GM19455 (cell line): ENCODE results near the gene TSPAN33.

Experiments
- ATAC-seq: cut with Tn5 transposase; IDR thresholded peaks from one replicate; pipeline ENCODE4 v1.9.1; 2021; ENCODE audit not compliant: unreplicated experiment

TSPAN33 gene

DNA sequence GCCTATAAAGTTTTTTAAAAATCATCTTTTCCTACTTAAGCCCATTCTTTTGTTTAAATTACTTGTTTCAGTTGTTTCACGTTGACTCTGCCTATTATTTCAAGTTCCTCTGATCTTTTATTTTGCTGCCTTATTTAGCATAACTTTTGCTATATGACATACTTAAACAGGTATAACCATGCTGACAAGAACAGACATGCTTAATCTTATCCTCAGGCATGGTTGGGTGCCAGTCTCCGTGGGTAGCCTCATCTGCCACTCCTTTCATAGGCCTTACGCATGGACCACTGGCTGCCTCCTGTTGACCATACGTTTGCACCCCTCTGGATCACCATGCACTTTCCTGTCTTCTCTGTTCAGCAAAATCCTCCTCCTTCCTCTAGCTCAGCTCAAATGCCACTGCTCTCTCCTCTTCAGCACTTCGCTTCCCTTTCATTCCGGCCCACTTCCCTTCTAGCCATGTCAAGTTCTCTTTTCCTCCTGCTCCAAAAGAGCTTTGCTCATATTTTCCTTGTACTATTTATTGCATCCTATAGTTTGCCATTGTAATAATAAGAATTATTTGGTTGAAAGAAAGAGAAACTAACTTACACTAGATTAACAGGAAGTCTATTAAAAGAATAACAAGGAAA lies 10.0 kb upstream of the TSPAN33 start:
- no peak for ATAC-seq

DNA sequence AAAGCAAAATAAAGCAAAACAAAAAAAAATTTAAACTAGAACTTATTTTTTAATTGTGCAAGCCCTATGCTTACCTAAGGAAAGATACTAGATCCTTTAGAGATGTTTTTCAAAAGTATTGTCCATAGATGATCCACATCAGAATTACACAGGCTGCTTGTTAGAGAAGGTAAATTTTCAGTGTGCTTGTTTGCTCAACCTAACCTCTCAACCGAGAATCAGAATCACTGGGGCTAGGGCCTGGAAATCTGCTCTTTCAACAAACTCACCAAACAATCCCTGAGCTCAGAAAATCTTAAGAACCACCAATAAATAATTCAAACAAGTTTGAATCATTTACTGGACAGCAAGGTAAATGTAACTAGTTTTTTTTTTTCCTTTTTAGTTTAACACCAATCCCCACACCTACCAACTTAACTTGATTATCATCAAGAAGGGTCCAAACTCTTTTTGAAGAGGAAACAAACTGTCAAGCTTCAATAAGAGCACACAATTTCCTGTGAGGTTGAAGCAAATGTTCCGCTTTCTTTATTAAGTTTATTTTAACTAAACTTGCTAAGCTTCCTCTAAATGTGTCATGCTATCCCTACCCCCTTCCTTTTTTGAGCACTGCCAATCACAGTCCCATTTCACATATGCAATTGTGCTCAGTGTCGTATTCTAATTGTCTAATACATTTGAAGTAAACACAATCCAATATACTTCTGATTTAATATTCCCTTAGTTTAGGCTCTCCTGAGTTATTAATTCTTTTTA lies 7.4 kb upstream of the TSPAN33 start:
- ATAC-seq = no peak

- ATAC-seq = no peak
These were observed 798 bp upstream of the TSPAN33 start for GRCh38 chr7:129143724-129144094.

- ATAC-seq = peak; percentile 5
These were observed 544 bp downstream of the TSPAN33 start for GRCh38 chr7:129144834-129145668.

- ATAC-seq = peak; percentile 39
These were observed 1.9 kb downstream of the TSPAN33 start for GRCh38 chr7:129146237-129146979.

DNA sequence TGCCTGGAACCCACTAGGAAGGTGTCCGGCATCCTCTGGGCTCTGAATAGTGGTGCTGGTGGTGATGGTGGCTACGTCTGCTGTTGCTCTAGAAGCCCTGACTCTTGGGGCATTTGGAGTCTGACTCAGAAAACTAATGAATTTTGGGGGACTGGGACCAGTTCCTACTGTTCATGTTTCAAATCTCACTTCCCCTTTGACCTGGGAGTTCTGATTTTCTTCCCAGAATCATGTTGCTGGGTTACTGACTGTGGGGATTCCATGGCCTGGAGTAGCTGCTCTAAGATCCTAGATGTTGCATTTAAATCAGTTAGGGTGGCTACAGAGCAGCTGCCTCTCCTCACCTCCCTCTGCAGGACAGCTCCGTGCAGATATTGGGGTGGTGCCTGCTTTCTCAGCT lies 3.2 kb downstream of the TSPAN33 start:
- ATAC-seq = no peak

GRCh38 chr7:129149511-129149910 lies 5.0 kb downstream of the TSPAN33 start:
- ATAC-seq = no peak

DNA sequence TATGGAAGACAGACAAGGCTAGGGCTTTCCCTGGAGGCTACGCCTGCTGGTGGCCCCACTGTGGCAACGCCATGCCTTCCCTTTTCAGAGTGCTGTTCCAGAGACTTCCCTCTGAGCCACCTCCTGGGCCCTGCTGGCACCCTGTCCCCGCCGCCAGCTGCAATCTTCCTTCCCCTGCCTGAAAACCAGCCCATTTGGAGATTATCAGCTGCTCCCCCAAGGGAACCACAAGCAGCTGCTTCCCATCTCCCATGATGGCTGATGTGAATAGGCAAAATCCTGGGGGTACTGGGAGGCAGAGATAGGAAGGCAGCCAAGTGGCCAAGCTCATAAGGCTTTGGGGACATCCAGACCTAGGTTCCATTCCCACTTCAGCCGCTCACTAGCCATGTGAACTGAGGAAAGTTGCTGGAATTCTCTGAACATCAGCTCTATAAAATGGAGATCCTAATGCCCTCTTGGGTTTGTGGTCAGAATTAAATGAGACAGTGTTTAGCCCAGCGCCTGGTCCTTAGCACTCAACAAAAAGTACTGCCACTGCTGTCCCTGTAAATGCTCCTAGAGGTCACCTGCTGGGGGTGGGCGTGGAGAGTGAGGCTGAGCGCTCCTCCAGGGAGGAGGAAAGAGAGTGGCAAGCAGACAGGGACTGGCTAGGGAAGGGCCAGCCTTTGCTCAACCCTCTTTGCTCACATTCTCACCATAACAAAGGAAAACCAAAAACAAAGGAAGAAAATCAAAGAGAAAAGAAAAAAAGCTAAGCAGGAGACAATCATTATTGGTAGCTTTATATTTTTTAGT lies 5.9 kb downstream of the TSPAN33 start:
- no peak for ATAC-seq

DNA sequence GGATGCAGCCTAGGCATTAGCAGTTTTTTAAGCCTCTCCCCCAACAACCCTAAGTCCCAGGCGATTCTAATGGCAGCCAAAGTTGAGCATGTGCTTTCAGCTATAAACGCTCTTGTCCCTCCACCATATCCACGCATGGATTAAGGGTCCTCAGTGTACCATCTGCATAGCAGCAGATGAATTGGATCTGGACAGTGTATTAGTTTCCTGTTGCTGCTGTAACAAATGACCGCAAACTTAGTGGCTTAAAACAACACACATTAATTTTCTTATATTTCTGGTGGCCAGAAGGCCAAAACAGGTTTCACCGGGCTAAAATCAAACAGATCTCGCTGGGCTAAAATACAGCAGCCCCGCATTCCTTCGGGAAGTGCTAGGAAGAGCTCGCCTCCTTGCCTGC lies 13.1 kb downstream of the TSPAN33 start:
- no peak for ATAC-seq

- no peak for ATAC-seq
These were observed 15.0 kb downstream of the TSPAN33 start for GRCh38 chr7:129159539-129159938.

DNA sequence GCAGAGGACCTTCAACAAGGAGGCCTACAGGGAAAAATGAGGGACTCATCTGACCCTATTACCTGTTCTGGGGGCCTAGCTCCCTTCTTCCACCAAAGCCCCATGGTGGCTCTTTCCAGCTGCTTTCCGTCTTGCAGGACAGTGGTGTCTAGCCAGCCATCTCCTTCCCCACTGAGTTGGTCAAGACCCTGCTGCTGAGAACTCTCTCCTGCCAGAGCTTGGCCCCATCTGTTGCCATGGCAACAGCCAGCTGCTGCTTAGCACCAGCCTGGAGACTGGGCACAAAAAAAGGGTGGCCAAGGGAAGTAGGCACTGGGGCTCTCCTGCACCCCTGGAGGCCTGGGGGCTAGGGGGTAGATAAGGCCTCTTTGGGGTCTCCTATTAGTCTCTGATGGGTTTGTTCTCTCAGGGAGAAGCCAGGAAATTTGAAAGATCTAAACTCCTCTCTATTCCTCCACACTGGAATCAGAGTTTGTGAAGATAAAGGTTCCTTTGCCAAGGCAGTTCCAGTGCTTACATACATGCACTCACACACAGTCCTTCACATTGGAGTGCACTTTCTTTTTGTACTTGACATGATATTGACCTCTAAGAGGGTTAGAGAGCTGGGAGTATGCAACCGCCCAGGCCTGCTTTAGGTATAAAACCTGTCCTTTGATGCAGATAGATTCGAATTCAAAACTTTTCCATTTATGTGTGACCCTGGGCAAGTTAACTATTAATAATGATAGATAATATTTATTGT lies 15.8 kb downstream of the TSPAN33 start:
- no peak for ATAC-seq

- ATAC-seq = no peak
These were observed 17.2 kb downstream of the TSPAN33 start for GRCh38 chr7:129161524-129162225.

- ATAC-seq = no peak
These were observed 18.2 kb downstream of the TSPAN33 start for GRCh38 chr7:129162732-129163131.

DNA sequence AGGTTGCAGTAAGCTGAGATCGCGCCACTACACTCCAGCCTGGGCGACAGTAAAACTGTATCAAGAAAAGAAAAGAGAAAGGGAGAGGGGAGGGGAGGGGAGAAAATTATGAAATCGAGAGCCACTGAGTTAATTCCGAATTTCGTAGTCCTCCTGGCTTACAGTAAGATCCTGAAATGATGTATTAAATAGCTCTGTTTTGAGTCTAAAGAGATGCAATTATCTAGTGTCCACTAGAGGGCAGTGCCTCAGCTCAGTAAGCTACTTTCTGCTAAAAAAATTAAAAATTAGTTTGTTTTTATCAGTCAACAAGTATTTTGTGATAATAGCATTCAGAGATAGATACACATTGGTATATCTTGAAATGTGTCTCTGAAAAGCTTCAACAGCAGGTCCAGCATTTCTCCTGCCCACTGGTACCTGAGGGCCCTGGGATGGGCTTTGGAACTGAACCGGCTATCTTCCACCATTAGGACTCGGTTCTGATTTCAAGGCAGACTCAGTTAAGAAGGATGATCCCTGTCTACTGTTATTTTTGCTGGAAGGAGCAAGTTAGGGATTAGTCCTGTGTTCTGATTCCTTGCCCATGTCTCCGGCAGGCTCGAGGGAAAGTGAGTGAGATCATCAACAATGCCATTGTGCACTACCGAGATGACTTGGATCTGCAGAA lies 19.5 kb downstream of the TSPAN33 start:
- ATAC-seq = no peak

DNA sequence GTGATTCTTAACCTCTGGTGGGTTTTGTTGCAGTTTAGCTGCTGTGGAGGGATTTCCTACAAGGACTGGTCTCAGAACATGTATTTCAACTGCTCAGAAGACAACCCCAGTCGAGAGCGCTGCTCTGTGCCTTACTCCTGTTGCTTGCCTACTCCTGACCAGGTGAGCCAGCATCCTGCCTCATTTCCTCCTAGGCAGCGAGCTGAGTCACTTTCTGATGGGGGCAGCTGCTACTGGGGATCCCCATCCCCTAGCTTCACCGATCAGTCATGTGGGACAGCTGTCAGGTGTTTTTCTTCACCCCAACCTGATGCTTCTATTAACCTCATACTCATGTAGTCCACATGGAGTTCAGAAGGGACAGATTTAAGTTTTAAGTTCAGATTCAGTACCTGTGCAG lies 22.2 kb downstream of the TSPAN33 start:
- ATAC-seq = no peak

DNA sequence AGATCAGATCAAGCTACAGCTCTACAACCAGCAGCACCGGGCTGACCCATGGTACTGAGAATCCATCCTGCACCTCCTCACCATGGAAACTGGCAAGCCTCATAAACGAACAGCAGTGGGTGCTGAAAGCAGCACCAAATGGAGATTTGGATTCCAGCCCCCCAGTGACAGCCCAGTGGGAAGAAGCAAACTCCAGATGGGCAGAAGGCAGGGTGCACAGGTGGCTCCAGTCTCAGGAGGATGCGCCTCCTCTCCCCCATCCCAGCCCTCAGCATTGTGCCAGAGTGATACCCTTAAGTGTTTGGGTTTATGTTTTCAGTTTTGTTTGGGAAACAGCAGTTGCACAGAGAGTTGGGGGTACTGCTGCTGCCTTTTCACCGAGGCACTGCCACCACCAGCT lies 23.3 kb downstream of the TSPAN33 start:
- no peak for ATAC-seq

- no peak for ATAC-seq
These were observed 23.9 kb downstream of the TSPAN33 start for GRCh38 chr7:129168231-129169021.

DNA sequence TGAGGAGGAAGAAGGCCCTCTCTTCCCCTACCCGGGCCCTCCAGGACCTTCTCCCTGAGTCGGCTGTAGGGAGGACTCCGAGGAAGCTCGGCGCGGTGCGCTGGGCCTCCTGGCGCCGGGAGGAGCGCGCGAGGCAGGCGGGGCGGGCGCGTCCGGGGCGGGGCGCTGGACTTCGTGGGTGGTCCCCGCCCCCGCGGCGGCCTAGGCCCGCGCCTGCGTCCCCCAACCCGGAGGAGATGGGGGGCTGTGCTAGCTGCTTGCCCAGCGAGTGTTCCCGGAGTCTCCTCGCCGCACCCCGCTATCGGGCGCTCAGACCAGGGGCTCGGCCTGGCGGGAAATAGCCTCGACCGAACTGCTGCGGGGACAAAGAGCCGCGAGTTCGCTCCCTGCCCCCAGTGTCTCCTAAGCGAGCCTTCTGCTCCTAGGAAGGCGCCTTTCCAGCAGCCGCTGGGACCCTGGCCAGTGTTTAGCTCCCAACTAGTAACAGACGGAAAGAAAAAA lies 24.7 kb downstream of the TSPAN33 start:
- ATAC-seq = no peak
